Measurements from ENCODE around the gene MTX2.

MTX2 gene

GRCh38 chr2:176380341-176380740, 111.1 kb downstream of the MTX2 start:
- no peak for DNase-seq

- DNase-seq = no peak
These were observed 113.9 kb downstream of the MTX2 start for GRCh38 chr2:176383100-176383499.

- DNase-seq = no peak
These were observed 114.7 kb downstream of the MTX2 start for GRCh38 chr2:176383836-176384442.

- DNase-seq = no peak
These were observed 116.0 kb downstream of the MTX2 start for GRCh38 chr2:176385219-176385759.

- no peak for DNase-seq
These were observed 116.6 kb downstream of the MTX2 start for GRCh38 chr2:176385838-176386237.
